Effector memory CD8-positive, alpha-beta T cell (primary cell): Measurements from ENCODE around the gene SBK2.

ENCODE experiments used
- ATAC-seq: fragments of 150-1000 bp; cut with Tn5 transposase; replicated peaks from 2 replicates; pipeline ENCODE4 v1.10.0; 2021; ENCODE audit warnings: mild to moderate bottlenecking, moderate library complexity
- DNase-seq, 3 experiments: peaks; one replicate each; pipeline ENCODE4 v3.0.0; 2021
- H3K27ac Mint-ChIP-seq, 2 donors: one replicate each; pipeline ENCODE4 v1.8.0; 2022; ENCODE audit warnings: mild to moderate bottlenecking in 2 of 2, mixed read lengths in 2 of 2, moderate library complexity in 2 of 2
- H3K27me3 Mint-ChIP-seq, 2 donors: one replicate each; pipeline ENCODE4 v1.8.0; 2022; ENCODE audit warnings: mixed read lengths in 2 of 2
- H3K36me3 Mint-ChIP-seq: one replicate; pipeline ENCODE4 v1.8.0; 2022; ENCODE audit warnings: mild to moderate bottlenecking, moderate library complexity, mixed read lengths; ENCODE audit not compliant: insufficient read depth
- H3K4me1 Mint-ChIP-seq, 2 donors: one replicate each; pipeline ENCODE4 v1.8.0; 2022; ENCODE audit warnings: low read depth in 2 of 2, mixed read lengths in 2 of 2
- H3K4me3 Mint-ChIP-seq, 2 donors: one replicate each; pipeline ENCODE4 v1.8.0; 2022; ENCODE audit warnings: mild to moderate bottlenecking in 2 of 2, mixed read lengths in 2 of 2, moderate library complexity in 2 of 2
- H3K9me3 Mint-ChIP-seq, 2 donors: one replicate each; pipeline ENCODE4 v1.8.0; 2022; ENCODE audit warnings: mixed read lengths in 2 of 2

SBK2 gene

DNA sequence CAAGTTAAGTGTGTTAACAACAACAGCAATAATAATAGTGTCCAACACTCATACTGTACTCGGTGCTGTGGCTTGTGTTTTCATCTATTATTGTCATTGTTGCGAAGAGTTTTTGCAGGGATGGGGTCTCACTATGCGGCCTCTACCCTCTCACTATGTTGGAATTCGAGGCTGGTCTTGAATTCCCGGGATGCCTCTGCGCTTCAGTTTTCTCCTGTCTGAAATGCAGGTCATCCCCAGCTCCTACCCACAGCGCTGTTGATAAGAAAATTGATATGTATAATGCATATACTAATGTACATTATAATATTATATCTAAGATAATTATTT, 13.4 kb upstream of the SBK2 start:
- peaks cover 46 to 81% of the 10 kb centered on the region in 2 donors for H3K27me3 Mint-ChIP-seq
- DNase-seq = no peak
- H3K9me3 Mint-ChIP-seq = no peaks in the 10 kb centered on the region
- no peak overlapping the region for H3K4me3 Mint-ChIP-seq
- no peaks in the 10 kb centered on the region for H3K36me3 Mint-ChIP-seq
- no peak overlapping the region for H3K27ac Mint-ChIP-seq
- H3K4me1 Mint-ChIP-seq = peaks cover 0 to 2% of the 10 kb centered on the region in 2 donors
- no peak for ATAC-seq

DNA sequence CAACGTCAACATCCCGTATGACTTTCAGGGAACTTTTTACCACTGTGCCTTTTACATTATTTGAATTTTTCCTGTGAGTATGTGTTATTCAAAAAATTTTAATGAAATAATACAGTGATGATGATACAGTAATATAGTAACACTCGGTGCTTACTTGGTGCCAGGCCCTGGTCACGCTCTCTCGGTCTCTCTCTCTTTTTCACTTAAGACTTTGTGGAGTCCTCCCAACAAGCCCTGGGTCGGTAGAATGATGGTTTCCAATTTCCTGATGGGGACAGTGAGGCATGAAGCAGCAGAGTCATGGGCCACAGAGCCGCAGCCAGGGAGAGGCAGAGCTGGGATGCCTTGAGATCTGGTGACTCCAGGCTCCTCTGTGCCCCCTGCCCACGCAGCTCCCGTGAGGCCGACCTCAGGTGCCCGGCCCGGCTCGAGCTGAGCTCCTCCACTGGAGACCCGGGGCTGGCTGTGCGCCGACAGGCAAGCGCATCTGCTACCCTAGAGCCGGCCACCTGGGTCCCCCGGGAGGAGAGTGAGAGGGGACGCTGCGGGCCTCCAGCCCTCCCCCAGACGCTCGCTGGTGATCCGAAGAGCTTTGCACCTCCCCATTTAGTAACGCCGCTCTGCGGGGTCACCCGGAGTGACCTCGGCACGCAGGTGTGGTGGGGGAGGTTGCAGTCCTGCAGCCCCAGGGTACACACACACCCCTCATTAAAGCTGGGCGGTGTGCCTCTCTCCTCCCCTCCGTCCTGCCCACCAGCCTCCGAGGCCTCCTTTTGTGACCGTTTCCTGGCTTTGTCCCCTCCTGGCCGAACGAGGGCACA, 12.8 kb upstream of the SBK2 start:
- ATAC-seq (no peak), DNase-seq (no peak)
- H3K4me1 Mint-ChIP-seq = peaks cover 0 to 2% of the 10 kb centered on the region in 2 donors
- no peaks in the 10 kb centered on the region for H3K36me3 Mint-ChIP-seq
- H3K27ac Mint-ChIP-seq = no peak overlapping the region
- H3K9me3 Mint-ChIP-seq = no peaks in the 10 kb centered on the region
- H3K4me3 Mint-ChIP-seq = no peak overlapping the region
- peaks cover 48 to 81% of the 10 kb centered on the region in 2 donors for H3K27me3 Mint-ChIP-seq

DNA sequence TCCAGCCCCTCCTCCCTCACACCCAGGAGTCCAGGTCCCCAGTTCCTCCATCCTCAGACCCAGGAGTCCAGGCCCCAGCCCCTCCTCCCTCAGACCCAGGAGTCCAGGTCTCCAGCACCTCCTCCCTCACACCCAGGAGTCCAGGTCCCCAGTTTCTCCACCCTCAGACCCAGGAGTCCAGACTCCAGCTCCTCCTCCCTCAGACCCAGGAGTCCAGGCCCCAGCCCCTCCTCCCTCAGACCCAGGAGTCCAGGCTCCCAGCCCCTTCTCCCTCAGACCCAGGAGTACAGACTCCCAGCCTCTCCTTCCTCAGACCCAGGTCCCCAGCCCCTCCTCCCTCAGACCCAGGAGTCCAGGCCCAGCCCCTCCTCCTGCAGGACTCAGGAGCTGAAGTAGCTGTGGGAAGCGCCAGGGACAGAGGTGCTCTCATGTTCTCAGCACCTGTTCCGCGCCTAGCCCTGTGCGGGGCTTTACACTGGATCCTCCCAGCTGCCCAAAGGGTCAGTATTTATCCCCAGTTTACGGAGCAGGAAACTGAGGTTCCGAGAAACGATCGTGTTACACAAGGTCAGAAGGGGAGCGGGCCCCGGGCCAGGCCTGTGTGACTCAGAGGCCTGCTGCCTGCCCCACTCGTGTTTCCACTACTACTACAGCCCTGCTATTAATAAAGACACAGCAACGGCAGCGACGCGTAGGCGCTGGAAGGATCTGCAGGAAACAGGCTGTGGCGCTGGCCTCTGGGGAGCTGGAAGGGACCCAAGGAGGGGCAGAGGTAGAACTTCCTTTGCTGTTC, 10.1 kb upstream of the SBK2 start:
- Mint-ChIP-seq H3K27me3 (peaks cover 42 to 70% of the 10 kb centered on the region in 2 donors), H3K27ac (peak overlapping the region in 1 of 2 donors; percentile 17)
- DNase-seq = no peak

DNA sequence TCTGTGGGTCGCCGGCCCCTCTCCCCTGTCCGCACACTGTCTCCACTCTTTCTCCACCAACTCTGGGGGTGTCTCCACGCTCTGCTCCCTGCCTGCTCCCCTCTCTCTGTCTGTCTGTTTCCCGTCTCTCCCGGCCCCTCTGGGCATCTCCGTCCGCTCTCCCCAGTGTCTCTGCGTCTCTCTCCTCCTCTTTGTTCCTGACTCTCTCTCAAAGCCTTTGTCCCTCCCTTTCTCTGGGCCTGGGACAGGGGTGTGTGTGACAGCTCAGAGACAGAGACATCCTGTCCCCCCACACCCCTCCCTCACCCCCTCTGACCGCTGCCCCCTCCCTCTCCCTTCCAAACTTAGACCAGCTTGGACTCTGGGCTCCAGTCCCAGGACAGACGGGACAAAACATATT, 9.1 kb upstream of the SBK2 start:
- H3K4me3 Mint-ChIP-seq = no peak overlapping the region
- no peaks in the 10 kb centered on the region for H3K4me1 Mint-ChIP-seq
- H3K9me3 Mint-ChIP-seq = no peaks in the 10 kb centered on the region
- ATAC-seq = no peak
- DNase-seq = no peak
- H3K27me3 Mint-ChIP-seq = peaks cover 42 to 60% of the 10 kb centered on the region in 2 donors
- H3K36me3 Mint-ChIP-seq = no peaks in the 10 kb centered on the region
- no peak overlapping the region for H3K27ac Mint-ChIP-seq

More for the DNA sequence above, 10.1 kb upstream of the SBK2 start:
- Mint-ChIP-seq H3K4me1 (no peaks in the 10 kb centered on the region), H3K36me3 (no peaks in the 10 kb centered on the region), H3K9me3 (no peaks in the 10 kb centered on the region), H3K4me3 (no peak overlapping the region)
- ATAC-seq = no peak

DNA sequence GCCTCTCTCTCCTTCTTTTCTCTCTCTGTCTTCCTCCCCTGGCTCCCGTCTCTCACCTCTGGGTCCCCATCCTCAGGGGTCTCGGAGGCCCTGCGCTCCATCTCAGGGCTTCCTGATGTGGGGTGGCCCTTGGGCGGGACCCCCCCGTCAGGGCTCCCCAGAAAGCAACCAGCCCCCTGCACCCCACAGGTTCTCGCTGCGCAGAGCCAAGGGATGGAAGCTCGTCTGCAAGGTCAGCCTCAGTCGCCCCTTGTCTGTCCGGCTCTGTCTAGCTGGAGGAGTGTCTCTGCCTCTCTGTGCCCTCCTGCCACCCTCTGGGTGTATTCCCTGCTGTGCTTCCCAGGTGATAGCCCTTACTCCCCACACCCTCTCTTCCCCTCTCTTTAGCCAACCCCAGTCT, 8.5 kb upstream of the SBK2 start, which contains the start of gene SBK3:
Gene SBK3, minus strand, starts transcription at position 101 of the 400 bp plus-strand sequence. Its CDS starts 0 bp downstream, at position 101.
- ATAC-seq (no peak), DNase-seq (no peak)
- Mint-ChIP-seq H3K27ac (no peak within 1 kb of the TSS), H3K36me3 (no peaks in the 10 kb centered on the region), H3K4me1 (no peaks in the 10 kb centered on the region), H3K4me3 (no peak within 1 kb of the TSS), H3K9me3 (no peaks in the 10 kb centered on the region), H3K27me3 (peaks cover 42 to 56% of the 10 kb centered on the region in 2 donors)

DNA sequence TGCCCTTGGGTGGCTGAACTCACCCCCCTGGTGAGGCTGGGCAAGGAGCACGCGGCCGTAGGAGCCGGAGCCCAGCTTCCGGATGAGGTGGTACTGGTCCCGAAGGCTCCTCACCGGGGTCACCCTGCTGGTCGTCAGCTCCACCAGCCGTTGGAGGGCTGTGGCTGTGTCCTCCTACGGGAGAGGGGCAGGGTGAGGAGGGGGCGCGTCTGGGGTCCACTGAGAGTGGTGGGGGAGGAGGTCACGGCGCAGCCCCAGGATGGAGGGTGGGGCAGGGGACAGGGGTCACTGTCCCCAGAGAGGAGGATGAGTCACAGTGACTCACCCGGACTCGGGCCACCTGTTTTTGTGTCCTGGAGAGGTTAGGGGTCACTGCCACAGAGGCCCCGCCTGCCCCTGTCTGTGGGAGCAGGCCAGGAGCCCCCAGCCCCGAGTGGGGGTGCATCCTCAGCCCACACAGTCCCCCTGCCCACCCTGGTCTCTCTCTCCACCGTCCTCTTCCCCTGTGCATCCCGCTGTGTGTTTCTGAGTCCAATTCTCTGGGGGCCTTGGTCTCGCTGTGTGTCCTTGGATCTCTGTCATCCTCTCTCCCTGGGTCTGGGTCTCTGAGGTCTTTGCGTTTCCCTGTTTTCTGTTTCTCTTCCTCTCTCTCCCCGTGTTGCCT, 8.0 kb upstream of the SBK2 start:
- H3K9me3 Mint-ChIP-seq = no peaks in the 10 kb centered on the region
- no peak overlapping the region for H3K27ac Mint-ChIP-seq
- peaks cover 42 to 50% of the 10 kb centered on the region in 2 donors for H3K27me3 Mint-ChIP-seq
- no peak for ATAC-seq
- no peak overlapping the region for H3K4me3 Mint-ChIP-seq
- no peaks in the 10 kb centered on the region for H3K36me3 Mint-ChIP-seq
- no peaks in the 10 kb centered on the region for H3K4me1 Mint-ChIP-seq
- DNase-seq = no peak

DNA sequence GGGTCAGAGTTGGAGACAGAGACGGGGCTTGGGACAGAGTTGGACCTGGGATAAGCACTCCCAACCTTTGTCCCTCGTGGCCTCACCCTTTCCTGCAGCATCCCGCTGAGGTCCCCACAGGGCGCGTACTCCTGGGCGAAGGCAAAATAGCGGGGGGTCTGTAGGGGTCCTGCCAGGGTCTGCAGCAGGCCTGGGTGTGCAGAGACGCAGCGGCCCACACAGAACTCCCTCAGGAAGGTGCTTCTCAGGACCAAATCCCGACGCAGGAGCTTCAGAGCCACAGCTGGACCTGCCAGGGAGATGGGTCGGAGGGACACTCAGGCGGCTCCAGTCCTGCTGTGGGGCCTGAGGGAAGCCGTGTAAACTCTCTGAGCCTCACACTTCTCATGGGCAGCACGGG, 7.1 kb upstream of the SBK2 start:
- no peak for DNase-seq
- H3K36me3 Mint-ChIP-seq = no peaks in the 10 kb centered on the region
- no peaks in the 10 kb centered on the region for H3K9me3 Mint-ChIP-seq
- no peaks in the 10 kb centered on the region for H3K4me1 Mint-ChIP-seq
- peaks cover 42 to 44% of the 10 kb centered on the region in 2 donors for H3K27me3 Mint-ChIP-seq
- H3K4me3 Mint-ChIP-seq = no peak overlapping the region
- ATAC-seq = no peak
- H3K27ac Mint-ChIP-seq = no peak overlapping the region

DNA sequence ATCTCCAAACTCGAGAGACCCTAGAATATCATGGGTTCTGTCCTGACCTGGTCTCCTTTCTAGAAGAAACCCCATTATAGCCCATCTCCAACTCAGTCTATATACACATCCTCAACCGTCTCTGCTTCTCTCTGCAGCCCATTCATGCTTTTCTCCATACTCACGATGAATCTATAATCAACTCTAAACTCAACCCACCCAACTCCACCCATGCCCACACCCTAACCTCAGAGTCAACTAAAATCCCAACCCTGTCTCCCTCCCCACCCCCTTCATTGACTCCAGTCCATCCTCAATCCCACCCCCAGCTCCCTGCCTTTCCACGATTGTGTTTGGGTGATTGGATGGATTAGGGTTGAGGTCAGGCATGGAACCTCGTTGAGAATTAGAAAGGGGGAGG, 6.6 kb upstream of the SBK2 start:
- Mint-ChIP-seq H3K9me3 (no peaks in the 10 kb centered on the region), H3K36me3 (peaks cover 3% of the 10 kb centered on the region), H3K27ac (no peak overlapping the region), H3K27me3 (peaks cover 42 to 44% of the 10 kb centered on the region in 2 donors), H3K4me3 (no peak overlapping the region), H3K4me1 (no peaks in the 10 kb centered on the region)
- ATAC-seq (no peak), DNase-seq (no peak)

DNA sequence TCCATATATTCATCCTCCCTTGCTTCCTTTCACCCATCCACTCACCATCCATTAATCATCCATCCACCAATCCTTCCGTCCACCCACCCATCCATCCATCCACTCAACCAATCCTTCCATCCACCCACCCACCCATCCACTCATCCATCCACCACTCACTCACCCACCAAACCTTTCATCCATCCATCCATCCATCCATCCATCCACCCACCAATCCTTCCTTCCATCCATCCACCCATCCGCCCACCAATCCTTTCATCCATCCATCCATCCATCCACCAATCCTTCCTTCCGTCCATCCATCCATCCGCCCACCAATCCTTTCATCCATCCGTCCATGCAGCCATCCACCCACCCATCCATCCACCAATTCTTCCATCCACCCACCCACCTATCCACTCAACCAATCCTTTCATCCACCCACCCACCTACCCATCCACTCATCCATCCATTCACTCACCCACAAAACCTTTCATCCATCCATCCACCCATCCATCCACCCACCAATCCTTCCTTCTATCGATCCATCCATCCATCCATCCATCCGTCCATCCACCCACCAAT, 5.4 kb upstream of the SBK2 start:
- H3K27ac Mint-ChIP-seq = no peak overlapping the region
- no peaks in the 10 kb centered on the region for H3K4me1 Mint-ChIP-seq
- ATAC-seq = no peak
- no peak overlapping the region for H3K4me3 Mint-ChIP-seq
- no peak for DNase-seq
- H3K9me3 Mint-ChIP-seq = no peaks in the 10 kb centered on the region
- H3K27me3 Mint-ChIP-seq = peaks cover 32 to 34% of the 10 kb centered on the region in 2 donors
- H3K36me3 Mint-ChIP-seq = peaks cover 4% of the 10 kb centered on the region

DNA sequence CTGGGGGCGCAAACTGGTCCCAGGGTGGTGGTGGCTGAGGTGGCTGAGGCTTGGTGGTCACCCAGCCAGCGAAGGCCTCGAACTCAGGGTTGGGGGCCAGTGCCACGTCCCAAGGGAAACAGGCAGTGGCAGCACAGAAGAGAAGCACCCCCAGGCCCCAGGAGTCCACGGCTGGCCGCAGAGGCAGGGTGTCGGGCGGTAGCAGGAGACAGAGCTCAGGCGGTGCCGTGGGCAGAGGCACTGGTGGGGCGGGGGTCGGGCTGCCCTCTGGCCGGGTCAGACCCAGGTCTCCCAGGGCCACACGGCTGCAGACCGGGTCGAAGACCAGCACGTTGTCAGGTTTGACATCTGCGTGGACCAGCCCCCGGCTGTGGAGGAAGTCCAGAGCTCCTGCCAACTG, 4.2 kb upstream of the SBK2 start:
- Mint-ChIP-seq H3K9me3 (no peaks in the 10 kb centered on the region), H3K36me3 (peaks cover 4% of the 10 kb centered on the region), H3K27ac (no peak overlapping the region), H3K4me1 (no peaks in the 10 kb centered on the region), H3K4me3 (no peak overlapping the region), H3K27me3 (peaks cover 19 to 24% of the 10 kb centered on the region in 2 donors)
- no peak for DNase-seq
- ATAC-seq = no peak

DNA sequence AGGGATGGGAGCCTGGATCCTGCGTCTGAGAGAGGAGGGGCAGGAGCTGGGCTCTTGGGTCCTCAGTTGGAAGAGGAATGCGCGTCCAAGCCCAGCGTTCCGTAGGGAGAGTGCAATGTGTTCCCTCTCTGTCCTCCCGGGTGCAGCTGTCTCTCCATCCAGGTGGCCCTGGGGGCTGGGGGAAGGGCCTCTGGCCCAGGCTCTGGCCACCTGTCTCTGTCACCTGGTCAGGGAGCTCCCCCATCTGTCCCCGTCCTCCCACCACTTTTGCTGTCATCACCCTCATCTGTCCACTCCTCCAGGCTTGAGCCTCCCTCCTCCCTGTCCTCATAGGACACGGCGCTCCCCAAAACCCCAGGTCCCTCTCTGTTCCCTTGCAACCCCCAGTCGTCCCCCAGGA, 3.7 kb upstream of the SBK2 start:
- peaks cover 14 to 20% of the 10 kb centered on the region in 2 donors for H3K27me3 Mint-ChIP-seq
- no peak overlapping the region for H3K4me3 Mint-ChIP-seq
- H3K27ac Mint-ChIP-seq = no peak overlapping the region
- no peaks in the 10 kb centered on the region for H3K4me1 Mint-ChIP-seq
- DNase-seq (no peak), ATAC-seq (no peak)
- H3K36me3 Mint-ChIP-seq = peaks cover 4% of the 10 kb centered on the region
- no peaks in the 10 kb centered on the region for H3K9me3 Mint-ChIP-seq

DNA sequence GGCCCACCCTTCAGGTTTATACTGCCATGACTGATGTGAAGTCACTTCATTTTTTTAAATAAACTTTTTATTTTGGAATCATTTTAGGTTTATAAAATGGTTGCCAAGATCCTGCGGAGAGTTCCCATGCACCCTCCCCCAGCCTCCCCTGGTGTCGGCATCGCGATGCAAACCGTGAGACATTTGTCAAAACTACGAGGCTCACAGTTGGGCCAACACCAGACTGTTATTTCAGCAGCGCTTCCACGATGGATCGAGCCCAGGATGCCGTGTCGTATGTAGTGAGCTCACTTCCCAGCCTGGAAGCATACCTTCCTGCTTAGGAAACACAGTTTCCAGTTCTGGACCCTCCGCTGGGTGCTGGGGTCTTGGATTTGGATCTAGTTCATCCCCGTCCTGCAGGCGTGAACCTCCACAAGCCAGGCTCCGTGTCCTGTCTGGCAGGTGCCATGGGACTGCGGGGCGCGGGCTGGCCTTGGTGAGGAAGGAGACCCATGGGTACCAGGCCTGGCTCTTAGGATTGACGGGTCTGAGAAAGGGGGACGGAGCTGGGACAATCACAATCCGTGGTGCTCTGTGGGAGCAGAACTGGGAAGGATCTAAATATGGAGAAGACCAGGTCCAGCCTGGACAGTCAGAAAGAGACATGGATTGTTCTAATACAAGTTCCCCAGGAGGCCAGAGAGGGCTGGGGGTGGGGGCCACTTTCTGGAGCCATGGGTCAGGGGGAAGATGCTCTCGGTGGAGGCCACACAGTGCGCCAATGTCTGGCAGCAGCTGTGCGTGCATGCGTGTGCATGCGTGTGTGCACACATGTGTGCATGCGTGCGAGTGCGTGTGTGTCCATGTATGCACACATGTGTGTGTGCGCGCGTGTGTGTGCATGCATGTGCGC, 2.4 kb upstream of the SBK2 start:
- DNase-seq = no peak
- H3K9me3 Mint-ChIP-seq = no peaks in the 10 kb centered on the region
- no peak for ATAC-seq
- peaks cover 4% of the 10 kb centered on the region for H3K36me3 Mint-ChIP-seq
- no peak overlapping the region for H3K27ac Mint-ChIP-seq
- peaks cover 9 to 11% of the 10 kb centered on the region in 2 donors for H3K27me3 Mint-ChIP-seq
- H3K4me3 Mint-ChIP-seq = no peak overlapping the region
- no peaks in the 10 kb centered on the region for H3K4me1 Mint-ChIP-seq
